ENCODE measurements around the gene PIGH.
A peak's percentile ranks its signal among the peaks of the same experiment; 100 is the strongest.

PIGH gene

DNA sequence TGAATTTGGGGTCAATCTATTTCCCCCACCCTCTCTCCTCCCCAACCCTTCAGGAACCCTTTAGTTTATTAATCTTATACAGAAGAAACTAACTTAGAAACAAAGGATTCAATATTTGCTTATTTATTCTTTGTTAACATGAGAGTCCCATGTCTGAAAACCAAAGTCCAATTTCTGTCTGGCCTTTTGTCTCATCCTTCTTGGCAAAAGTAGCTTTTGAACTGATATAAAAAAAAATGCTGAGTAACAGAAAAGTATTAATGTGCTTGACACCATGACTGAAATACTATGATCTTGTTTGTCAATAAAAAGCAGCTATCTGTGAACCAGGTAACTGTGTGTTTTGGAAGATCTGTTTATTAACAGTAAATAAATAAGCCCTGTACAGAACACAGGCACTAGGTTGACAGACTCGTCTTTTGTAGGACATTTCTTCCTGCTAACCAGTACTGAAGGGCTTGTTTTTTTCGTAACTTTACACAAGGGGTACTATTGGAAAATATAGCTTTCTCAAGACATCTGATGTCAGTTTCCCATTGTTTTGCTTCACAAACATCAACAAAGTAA is 10.8 kb downstream of the PIGH start:
- Histone ChIP-seq H2AFZ (ENCODE audit: low read depth) (no peak overlapping the region), H3K4me2 (no peak overlapping the region), H3K4me3 (IDR thresholded peaks at IDR 0.05; ENCODE audit: insufficient read depth, low read depth, low read length) (no peak overlapping the region), H3K9ac (no peak overlapping the region), H4K20me1 (ENCODE audit: insufficient read depth) (no peaks in the 10 kb centered on the region), H3K27me3 (ENCODE audit: insufficient read depth, low read depth) (no peaks in the 10 kb centered on the region), H3K79me2 (ENCODE audit: insufficient read depth, low read depth) (no peaks in the 10 kb centered on the region), H3K36me3 (ENCODE audit: insufficient read depth) (no peaks in the 10 kb centered on the region), H3K27ac (no peak overlapping the region), H3K4me1 (ENCODE audit: low read depth, poor library complexity, severe bottlenecking) (no peaks in the 10 kb centered on the region)
- TF ChIP-seq, protein P1, sequence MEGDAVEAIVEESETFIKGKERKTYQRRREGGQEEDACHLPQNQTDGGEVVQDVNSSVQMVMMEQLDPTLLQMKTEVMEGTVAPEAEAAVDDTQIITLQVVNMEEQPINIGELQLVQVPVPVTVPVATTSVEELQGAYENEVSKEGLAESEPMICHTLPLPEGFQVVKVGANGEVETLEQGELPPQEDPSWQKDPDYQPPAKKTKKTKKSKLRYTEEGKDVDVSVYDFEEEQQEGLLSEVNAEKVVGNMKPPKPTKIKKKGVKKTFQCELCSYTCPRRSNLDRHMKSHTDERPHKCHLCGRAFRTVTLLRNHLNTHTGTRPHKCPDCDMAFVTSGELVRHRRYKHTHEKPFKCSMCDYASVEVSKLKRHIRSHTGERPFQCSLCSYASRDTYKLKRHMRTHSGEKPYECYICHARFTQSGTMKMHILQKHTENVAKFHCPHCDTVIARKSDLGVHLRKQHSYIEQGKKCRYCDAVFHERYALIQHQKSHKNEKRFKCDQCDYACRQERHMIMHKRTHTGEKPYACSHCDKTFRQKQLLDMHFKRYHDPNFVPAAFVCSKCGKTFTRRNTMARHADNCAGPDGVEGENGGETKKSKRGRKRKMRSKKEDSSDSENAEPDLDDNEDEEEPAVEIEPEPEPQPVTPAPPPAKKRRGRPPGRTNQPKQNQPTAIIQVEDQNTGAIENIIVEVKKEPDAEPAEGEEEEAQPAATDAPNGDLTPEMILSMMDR (conservative IDR thresholded peaks at IDR 0.05; ENCODE audit: low read depth, low read length): no peak

DNA sequence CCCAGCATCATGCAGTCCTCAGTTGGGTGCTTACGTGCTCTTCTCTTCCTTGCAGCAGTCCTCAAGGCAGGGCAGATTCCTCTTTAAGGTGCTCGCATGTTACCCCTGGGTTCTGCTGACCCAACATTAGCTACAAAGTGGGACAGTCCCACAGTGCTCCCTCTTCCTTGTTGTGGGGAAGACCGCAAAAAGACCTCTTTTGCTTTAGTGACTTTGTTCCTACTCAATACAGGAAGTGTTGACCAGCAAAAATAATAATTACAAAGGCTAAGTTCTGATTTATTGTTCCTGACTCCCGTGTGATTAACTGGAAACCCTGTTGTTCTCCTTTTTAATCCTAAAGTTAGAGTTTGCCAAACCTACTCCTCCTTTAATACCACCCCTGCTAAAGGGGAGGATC is 13.7 kb downstream of the PIGH start:
- H3K9ac ChIP-seq: no peak overlapping the region

DNA sequence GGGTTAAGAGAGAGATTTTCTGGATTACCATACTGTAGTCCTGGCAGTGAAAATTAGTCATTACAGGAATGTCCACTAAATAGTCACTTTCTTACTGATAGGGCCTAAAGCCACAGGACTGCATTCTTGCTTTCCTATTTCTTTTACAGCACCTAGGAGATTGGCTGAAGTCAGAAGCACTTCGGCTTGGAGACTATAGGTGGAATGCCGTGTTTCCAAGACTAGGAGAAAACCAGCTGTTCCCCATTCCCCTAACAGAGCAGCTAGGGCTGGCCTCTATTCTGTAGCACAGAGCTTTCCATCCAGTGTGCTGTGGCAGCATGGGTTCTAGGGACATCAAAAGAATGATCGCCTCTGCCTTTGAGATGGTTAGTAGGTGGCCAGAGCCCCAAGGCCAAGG is 15.1 kb downstream of the PIGH start:
- TF ChIP-seq, protein P1 (conservative IDR thresholded peaks at IDR 0.05; ENCODE audit: low read depth, low read length): no peak
- no peak overlapping the region for H2AFZ ChIP-seq (ENCODE audit: low read depth)
- no peak overlapping the region for H3K4me3 ChIP-seq (IDR thresholded peaks at IDR 0.05; ENCODE audit: insufficient read depth, low read depth, low read length)
- H3K4me1 ChIP-seq (ENCODE audit: low read depth, poor library complexity, severe bottlenecking): no peaks in the 10 kb centered on the region
- H4K20me1 ChIP-seq (ENCODE audit: insufficient read depth): no peaks in the 10 kb centered on the region
- H3K79me2 ChIP-seq (ENCODE audit: insufficient read depth, low read depth): no peaks in the 10 kb centered on the region
- H3K27ac ChIP-seq: no peak overlapping the region
- no peak overlapping the region for H3K4me2 ChIP-seq
- no peaks in the 10 kb centered on the region for H3K36me3 ChIP-seq (ENCODE audit: insufficient read depth)
- H3K27me3 ChIP-seq (ENCODE audit: insufficient read depth, low read depth): no peaks in the 10 kb centered on the region
- H3K9ac ChIP-seq: no peak overlapping the region

More for the DNA sequence above, 13.7 kb downstream of the PIGH start:
- Histone ChIP-seq H3K36me3 (ENCODE audit: insufficient read depth) (no peaks in the 10 kb centered on the region), H3K4me1 (ENCODE audit: low read depth, poor library complexity, severe bottlenecking) (no peaks in the 10 kb centered on the region), H3K27ac (no peak overlapping the region), H3K4me3 (IDR thresholded peaks at IDR 0.05; ENCODE audit: insufficient read depth, low read depth, low read length) (no peak overlapping the region), H2AFZ (ENCODE audit: low read depth) (no peak overlapping the region), H3K4me2 (no peak overlapping the region), H3K79me2 (ENCODE audit: insufficient read depth, low read depth) (no peaks in the 10 kb centered on the region), H4K20me1 (ENCODE audit: insufficient read depth) (no peaks in the 10 kb centered on the region), H3K27me3 (ENCODE audit: insufficient read depth, low read depth) (no peaks in the 10 kb centered on the region)
- TF ChIP-seq, protein P1 (conservative IDR thresholded peaks at IDR 0.05; ENCODE audit: low read depth, low read length): no peak

DNA sequence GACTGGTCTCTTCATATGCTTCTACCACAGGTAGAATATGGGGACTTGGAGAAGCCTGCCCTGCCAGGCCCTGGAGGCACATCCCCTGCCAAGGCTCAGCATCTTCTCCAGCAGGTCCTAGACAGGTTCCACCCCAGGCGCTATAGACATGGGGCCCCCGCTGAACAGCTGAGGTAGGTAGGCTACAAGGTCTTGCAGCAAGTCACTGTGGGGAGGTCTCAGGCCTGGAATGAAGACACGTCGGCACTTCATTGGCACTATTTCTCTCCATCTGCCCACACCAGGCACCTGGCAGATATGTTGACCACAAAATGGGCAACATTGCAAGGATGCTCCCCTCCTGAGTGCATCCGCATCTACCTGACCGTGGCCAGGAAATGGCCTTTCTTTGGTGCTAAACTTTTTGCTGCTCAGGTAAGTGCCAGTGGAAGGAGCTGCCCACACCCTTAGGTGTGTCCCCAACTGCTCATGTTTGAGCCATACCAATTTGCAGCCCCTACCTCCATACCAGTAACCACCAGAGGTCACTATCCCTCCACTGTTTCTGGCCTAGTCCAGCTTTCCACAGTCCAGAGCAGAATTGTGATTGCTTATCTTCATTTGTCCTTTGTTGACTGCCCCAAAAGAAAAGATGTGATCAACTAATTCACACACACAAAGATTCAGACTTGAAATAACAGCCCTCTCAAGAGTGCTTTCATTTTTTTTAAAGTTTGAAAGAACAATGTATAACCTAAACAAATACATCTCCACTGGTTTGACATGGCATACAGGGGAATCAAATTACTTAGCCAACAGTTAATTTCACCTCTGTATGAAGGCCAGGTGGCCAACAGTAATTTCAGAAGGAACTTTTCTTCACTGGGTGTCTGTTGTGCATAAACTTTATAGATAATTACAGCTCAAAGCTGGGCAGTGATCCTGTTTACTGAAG is 16.1 kb downstream of the PIGH start:
- Histone ChIP-seq H3K27ac (no peak overlapping the region), H3K79me2 (ENCODE audit: insufficient read depth, low read depth) (no peaks in the 10 kb centered on the region), H2AFZ (ENCODE audit: low read depth) (no peak overlapping the region), H3K4me3 (IDR thresholded peaks at IDR 0.05; ENCODE audit: insufficient read depth, low read depth, low read length) (no peak overlapping the region), H3K4me1 (ENCODE audit: low read depth, poor library complexity, severe bottlenecking) (no peaks in the 10 kb centered on the region), H4K20me1 (ENCODE audit: insufficient read depth) (no peaks in the 10 kb centered on the region), H3K36me3 (ENCODE audit: insufficient read depth) (no peaks in the 10 kb centered on the region), H3K4me2 (no peak overlapping the region), H3K27me3 (ENCODE audit: insufficient read depth, low read depth) (no peaks in the 10 kb centered on the region), H3K9ac (no peak overlapping the region)
- TF ChIP-seq, protein P1 (conservative IDR thresholded peaks at IDR 0.05; ENCODE audit: low read depth, low read length): peak; percentile 77

Measured in KMS-11 (cell line).